HG03135 (cell line): ENCODE measurements around the gene NIPAL3.

Experiments
- ATAC-seq: cut with Tn5 transposase; IDR thresholded peaks from one replicate; pipeline ENCODE4 v1.9.1; 2021; ENCODE audit warnings: mild to moderate bottlenecking, moderate library complexity; ENCODE audit not compliant: unreplicated experiment

Gene NIPAL3

GRCh38 chr1:24415334-24415909, at the start of gene NIPAL3:
TSS of gene NIPAL3 (plus strand) at chr1:24415802. CDS start at chr1:24419548, 3,746 bp downstream.
- ATAC-seq = peak; percentile 96

DNA sequence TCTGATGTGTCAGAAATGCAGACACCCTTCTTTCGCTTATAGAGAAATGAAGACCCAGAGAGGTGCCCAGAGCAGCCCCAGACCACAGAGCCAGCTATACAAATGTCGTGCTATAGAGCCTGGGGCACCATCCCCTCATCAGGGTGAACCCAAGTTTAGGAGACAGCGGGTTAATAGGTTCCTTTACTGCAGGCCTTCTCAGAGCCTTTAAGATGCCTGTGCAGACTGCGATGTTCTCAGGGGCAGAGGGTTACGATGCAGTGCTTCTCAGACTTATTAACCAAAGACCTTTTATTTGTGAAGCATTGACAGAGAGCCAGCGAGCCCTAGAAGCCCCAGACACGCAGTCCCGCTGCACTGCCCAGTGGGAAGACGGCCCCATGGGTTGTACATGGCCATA, 48.9 kb upstream of the NIPAL3 start:
- ATAC-seq = no peak

DNA sequence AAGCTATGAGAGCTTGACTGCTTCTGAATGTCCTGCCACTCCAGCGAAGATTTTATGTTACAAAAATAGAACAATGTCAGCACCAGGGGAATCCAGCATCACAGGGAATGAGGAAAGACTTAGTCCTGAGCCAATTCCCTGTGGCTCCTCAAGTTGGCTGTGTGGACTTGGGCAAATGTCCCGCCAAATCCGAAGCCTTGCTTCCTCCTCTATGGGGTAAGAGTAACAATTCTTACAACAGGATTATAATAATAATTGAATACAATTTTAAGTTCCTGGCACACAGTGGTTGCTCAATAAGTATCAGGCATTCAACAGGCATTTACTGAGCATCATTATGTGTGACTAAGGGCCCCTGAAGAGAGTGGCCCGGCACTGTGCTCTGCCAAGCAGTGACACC, 46.4 kb upstream of the NIPAL3 start:
- ATAC-seq = no peak

- ATAC-seq = no peak
These were observed 45.8 kb upstream of the NIPAL3 start for GRCh38 chr1:24369801-24370200.

DNA sequence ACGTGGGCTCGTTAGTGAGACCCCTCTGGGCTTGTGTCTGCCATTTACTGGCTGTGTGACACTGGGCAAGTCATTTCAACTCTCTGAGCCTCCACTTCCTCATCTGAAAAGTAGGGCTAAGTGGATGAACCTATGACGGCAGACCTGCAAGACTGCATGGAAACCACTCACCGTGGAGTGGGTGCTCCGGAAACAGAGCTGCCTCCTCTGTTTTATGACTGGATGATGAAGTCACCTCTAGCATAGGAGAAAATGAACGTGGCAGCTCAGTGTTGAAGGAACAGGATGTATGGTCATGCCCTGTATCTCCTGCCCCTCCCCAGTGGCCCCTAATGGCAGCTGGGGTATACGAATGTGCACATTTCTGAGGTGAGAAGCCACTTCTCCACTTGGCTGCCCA, 42.6 kb upstream of the NIPAL3 start:
- no peak for ATAC-seq

DNA sequence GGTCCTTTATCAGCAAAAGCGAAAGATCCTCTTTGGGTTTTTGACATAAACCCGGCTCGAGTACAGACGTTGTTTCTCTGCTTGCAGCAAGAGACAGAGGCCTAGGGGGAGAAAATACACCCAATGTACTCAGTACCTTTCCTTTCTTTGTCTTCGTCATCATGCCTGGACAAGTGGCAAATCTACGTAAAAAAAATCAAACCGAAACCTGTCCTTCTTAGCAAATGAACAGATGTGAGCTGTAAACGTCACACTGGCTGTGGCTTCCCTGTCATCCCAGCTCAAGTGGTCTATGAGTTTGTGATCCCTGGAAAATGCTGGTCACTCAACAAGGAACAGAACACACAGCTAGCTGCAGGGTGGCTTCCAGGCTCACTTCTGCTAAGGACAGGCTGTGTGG, 41.9 kb upstream of the NIPAL3 start:
- no peak for ATAC-seq

GRCh38 chr1:24374891-24375786, 40.5 kb upstream of the NIPAL3 start:
- ATAC-seq = no peak

DNA sequence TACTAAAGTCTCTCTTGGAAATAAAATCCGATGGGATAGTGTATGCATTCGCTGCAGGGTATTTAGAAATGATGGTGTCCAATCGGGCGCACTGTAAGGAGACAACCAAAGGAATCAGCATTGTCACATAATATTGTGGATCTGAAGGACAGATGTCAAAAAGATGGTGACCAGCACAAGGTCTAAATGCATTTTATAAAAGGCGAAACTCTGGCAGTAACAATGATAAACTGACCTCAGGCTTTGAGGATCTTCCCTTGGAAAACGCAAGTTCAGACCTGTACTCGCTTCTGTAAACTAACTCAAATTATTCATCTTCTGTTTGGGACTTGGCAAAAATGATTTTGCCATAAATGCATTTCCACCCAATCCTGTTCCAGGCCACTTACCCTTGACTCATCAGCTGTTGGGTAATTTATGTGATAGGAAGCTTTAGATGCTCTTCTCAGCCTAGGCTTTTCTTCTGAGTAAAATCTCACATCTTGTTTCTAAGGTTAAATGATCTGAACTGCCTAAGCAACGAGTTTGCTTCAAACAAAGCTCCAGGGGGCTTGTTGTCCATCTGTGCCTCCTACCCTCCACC, 35.8 kb upstream of the NIPAL3 start:
- no peak for ATAC-seq

- ATAC-seq = no peak
These were observed 35.1 kb upstream of the NIPAL3 start for GRCh38 chr1:24380508-24380907.

DNA sequence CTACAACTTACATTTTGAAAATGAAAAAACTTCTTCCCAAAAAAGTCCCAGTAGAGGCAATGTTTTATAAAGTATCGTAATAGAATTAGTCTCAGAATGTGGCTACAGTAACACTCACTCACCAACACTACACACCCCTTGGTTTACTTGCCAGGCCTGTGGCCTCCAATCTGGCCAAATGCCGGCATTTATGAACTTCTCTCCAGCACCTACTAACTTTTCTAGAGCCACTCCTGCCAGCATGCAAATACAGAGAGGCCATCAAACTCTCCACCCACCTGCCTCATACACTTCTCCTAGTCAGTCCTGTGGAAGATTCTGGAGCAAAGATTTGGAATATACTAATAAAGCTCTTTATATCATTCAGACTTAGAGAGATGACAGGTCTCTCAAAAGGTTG, 34.3 kb upstream of the NIPAL3 start:
- ATAC-seq = no peak

DNA sequence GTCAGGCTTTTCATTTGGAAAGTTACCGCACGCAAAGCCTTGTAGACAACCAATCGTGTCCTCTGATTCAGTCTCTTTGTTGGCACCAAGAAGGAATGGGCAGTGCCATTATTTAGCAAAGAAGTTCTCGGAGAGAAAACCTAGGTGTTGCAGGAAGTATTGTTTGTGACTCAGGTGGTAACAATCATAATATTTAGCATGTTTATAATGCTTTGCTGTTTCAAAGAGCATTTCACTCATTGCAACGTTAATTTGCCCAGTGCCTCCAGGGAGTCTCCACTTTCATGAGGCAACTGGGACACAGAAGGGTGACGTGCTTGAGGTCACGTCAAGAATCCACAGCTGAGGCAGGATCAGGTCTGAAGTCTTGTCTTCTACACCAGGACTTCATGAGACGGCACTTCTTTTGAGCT, 33.4 kb upstream of the NIPAL3 start:
- ATAC-seq = no peak

GRCh38 chr1:24383381-24383940, 32.1 kb upstream of the NIPAL3 start:
- no peak for ATAC-seq

DNA sequence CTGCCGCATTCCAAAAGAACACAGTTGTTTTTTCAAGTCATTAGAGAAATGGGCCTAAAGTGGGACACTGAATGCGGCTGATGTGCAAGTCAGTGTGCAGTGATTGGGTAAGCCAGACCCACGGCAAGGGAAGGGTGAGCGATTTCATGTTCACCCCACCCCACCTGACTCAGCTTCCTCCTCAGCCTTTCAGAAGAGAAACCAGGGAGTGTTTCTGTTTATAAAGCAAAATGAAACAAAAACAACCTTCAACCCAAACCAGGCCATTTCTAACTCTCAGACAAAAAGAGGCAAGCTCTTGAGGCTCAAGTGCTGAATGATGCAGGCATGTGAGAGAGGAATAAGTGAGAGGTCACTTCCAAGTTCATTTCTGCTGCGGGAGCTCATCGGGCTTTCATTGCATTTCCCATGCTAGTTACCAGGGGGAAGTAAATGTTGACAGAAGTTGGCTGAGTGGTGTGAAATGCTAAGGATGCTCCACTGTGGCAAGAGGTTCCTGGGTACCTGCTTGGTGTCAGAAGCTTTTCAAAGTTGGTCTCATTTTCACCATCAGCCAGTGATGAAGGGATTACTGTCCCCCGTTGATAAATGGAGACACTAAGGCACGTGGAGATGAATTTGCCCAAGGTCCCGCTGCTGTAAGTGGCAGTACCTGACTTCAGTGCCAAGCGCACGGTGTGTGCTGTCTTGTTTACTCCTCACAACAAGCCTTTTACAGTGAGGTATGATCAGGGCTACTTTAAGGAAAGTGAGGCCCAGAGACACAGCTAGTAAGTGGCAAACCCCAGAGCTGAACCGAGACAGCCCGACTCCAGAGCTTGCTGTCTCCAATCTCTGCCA, 31.1 kb upstream of the NIPAL3 start:
- ATAC-seq = no peak

DNA sequence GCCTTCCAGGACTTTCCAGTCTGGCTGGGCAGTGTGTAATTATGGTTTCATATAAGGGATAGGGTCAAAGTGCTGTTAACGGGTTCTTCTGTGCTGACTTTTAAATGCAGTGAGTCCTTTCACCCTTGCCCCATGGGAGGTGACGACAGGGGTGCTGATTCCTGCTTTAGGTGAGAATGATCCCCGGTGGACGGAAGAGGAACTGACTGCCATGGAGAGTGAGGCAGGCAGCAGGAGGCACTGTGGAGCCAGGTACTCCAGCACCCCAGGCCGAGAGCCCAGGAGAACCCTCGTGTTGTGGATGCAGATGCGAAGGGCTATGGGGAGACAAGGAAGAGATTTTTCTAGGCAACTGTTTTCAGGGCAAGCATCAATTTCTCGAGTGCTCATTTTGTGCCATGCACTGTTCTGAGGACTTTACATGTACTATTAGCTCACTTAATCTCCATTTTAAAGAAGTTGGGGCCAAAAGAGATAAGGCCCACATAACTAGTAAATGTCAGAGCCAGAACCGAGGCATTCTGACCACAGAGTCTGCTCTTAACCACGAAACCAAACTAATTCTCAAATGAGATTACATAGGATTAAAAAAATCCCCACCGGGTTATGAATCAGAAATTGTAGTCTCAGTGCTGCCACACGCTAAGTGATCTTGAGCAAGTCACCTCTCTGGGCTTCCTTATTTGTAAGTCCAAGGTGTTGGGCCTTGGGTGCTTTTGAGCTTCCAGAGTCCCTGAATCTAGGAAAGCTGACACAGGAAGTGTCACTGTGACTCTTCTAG, 30.3 kb upstream of the NIPAL3 start:
- no peak for ATAC-seq

GRCh38 chr1:24386241-24386640, 29.4 kb upstream of the NIPAL3 start:
- no peak for ATAC-seq

- ATAC-seq = no peak
These were observed 28.7 kb upstream of the NIPAL3 start for GRCh38 chr1:24386931-24387330.

DNA sequence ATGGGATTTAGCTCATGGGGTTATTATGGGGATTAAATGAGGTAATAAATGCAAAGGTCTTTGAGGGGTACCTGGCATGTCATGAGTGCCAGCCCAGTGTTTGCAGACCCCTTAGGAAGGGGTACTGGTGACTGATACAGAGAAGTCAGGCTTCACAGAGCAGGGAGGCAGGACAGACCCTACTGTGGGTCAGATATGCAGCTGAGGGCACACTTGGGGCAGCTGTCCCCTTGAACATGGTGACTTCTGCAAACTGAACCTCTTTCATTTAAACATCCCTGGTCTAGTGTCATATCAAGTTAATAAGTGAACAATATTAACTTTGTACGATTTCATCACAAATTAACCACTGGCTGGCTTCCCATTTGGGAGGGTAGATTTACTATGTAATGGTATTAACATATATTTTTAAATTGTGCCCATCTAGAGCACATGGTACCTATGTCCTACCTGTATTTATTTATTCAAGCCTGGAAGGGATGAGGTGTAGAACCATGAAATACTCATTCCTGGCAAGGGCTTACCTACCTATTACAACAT, 27.9 kb upstream of the NIPAL3 start:
- ATAC-seq = no peak

DNA sequence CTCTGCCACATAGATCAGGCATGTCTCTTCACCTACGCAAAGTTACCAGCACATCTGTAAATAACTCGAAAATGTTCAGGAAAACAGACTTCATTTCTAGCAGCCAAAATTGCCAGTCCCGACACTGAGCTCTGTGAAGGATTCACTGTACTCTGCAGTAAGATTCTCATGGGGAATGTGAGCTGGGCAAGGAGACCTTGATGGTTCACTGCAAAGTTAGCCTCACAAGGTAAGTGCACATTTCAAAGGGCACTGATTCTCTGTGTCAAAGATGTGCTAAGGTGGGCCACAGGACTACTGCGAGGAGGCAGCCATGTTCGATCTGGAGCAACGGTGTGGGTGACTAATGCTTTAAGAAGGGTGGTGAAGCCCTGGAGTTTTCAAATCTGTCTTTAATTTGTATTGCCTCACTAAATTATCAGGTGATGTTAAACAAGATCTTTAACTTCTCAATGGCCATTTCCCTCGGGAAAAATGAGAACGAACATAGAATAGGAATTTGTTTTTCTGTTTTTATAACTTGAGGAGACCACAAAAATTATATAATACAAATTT, 27.2 kb upstream of the NIPAL3 start:
- no peak for ATAC-seq

- ATAC-seq = no peak
These were observed 26.3 kb upstream of the NIPAL3 start for GRCh38 chr1:24389231-24389678.
